ENCODE data around the gene WDR5.

GRCh38 chr9:134111064-134111463 lies 24.8 kb upstream of the WDR5 start:
- TF ChIP-seq EZH2phosphoT487 (IDR thresholded peaks at IDR 0.05; ENCODE audit: low read length) = no peak
- TF ChIP-seq CTCF (IDR thresholded peaks at IDR 0.05; ENCODE audit: low read length) = no peak
